DMS153 treated with DMSO at 0.1 percent for 48 hours (cell line): ENCODE results near the gene RPS6KA4.
A peak's percentile ranks its signal among the peaks of the same experiment; 100 is the strongest.

Experiments used
- DNase-seq: peaks from one replicate; lab custom pipeline; 2025; ENCODE audit not compliant: unreplicated experiment; lab: John Stamatoyannopoulos, UW

The RPS6KA4 gene

DNA sequence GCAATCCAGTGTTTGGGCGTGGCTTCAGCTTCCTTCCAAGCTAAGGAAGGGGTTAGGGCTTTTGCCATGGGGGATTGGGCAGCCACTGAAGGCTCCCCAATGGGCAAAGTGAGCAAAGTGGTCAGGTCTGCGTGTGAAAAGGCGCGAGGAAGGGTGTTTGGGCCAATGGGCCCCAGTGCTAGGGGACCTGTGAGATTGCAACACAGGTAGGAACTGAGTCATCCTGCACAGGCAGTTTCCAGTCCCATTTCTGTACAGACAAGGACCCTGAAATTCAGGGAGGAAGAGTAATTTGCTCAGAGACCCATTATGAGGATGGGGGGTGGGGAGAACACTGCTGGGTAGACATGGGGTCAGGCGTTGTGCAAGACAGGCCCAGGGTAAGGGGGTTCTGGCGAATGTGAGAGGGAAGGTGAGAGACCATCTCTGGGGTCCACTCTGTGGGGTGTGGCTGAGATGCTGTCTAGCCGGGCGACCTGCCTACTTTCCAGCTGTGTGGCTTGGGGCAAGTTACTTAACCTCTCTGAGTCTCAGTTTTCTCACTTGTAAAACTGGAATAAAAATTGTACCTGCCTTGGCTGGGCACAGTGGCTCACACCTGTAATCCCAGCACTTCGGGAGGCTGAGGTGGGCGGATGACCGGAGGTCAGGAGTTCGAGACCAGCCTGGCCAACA, 11.6 kb upstream of the RPS6KA4 start:
- no peak for DNase-seq

DNA sequence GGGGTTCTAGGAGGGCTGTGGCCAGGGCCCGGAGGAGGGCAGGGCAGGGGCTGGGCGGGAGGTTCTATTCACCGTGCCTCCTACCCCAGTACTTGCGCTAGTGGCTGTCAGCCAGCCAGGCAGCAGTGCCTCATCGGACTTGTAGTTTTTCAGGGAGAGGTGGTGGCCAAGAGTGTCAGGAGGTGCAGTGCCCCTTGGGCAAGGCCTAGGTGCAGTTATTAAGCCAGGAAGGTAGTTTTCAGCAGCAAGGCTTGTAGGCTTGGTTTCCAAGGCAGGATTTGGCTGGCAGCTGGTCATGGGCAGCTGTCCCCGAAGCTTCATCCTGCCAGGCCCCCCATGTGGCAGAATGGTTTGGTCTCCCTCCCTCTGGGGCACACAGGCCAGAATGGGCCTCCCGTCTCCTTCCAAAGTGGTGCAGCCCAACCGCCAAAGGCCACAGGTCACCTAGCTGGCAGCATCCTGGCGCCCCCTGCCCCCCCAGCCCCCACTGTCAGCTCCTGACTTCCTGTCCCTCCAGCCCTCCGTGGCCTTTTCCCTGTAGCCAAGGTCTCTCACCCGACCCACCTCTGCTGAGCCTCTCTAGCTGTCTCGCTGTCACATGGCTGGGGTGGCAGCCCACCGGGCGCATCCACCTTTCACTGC, 10.5 kb upstream of the RPS6KA4 start:
- DNase-seq: no peak

DNA sequence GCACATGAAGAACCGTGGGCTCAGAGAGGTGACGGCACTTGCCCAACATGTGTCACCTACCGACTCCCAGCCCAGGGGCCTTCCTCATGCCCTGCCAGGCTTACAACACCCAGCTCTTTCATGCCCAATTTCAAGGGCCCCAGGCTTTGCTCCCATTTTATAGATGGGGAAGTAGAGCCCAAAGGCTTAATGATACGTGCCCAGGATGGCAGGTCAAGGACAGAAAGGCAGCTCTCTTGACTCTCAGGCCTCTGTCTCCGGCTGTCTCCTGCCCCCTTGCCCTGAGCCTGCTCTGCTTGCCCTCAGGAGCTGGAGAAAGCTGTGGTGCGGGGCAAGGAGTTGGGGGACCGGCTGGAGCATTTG, 10.0 kb upstream of the RPS6KA4 start:
- DNase-seq: no peak

DNA sequence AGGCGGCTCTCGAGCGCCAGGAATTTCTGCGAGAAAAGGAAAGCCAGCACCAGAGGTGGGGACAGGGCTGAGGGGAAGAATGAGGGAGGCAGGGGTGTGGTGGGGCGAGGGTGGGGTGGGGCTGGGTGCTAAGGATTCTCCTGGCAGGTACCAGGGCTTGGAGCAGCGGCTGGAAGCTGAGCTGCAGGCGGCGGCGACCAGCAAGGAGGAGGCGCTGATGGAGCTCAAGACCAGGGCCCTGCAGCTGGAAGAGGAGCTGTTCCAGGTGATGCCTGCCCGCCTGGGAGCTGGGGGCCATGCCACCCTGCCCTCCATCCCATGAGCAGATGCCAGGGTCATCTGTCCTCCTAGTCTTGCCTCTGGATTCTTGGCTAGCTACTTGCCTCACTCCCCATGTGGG, 9.6 kb upstream of the RPS6KA4 start:
- DNase-seq: no peak

DNA sequence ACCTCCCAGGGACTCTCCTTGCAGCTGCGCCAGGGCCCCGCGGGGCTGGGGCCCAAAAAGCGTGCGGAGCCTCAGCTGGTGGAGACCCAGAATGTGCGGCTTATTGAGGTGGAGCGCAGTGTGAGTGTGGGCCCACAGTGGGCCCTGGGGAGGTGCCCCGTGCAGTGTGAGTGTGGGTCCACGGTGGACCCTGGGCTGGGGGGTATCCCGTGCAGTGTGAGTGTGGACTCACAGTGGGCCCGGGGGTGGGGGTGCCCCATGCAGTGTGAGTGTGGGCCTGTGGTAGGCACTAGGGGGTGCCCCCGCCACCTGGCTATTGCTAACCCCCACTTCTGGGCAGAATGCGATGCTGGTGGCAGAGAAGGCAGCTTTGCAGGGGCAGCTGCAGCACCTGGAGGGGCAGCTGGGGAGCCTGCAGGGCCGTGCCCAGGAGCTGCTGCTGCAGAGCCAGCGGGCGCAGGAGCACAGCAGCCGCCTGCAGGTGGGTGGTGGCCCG, 7.8 kb upstream of the RPS6KA4 start:
- DNase-seq: no peak

DNA sequence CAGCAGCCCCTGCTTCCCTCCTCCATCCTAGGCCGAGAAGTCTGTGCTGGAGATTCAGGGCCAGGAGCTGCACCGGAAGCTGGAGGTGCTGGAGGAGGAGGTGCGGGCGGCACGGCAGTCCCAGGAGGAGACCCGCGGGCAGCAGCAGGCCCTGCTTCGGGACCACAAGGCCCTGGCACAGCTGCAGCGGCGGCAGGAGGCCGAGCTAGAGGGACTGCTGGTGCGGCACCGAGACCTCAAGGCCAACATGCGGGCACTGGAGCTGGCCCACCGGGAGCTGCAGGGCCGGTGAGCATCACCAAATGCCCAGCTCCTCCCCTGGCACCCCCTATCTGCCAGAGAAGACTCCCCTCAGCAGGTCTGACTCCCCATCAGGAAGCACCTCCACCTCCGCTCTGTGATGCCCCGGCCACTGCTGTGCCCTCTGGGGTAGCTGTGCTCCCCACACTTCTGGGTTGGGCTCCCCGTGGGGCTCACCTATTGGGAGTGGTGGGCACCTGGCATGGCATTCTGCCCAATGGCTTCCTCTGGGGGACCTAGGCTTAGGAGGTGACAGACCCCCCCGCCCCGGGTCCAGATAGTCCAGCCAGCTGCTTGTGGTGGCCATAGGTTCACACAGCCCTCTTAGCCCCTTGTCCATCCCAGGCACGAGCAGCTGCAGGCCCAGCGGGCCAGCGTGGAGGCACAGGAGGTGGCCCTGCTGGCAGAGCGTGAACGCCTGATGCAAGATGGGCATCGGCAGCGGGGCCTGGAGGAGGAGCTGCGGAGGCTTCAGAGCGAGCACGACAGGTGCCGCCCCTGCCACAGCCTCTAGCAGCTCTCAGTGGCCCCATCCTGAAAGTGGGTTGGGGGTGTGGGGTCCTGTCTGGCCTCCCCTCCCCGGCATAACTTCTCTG, 6.6 kb upstream of the RPS6KA4 start:
- DNase-seq: no peak

DNA sequence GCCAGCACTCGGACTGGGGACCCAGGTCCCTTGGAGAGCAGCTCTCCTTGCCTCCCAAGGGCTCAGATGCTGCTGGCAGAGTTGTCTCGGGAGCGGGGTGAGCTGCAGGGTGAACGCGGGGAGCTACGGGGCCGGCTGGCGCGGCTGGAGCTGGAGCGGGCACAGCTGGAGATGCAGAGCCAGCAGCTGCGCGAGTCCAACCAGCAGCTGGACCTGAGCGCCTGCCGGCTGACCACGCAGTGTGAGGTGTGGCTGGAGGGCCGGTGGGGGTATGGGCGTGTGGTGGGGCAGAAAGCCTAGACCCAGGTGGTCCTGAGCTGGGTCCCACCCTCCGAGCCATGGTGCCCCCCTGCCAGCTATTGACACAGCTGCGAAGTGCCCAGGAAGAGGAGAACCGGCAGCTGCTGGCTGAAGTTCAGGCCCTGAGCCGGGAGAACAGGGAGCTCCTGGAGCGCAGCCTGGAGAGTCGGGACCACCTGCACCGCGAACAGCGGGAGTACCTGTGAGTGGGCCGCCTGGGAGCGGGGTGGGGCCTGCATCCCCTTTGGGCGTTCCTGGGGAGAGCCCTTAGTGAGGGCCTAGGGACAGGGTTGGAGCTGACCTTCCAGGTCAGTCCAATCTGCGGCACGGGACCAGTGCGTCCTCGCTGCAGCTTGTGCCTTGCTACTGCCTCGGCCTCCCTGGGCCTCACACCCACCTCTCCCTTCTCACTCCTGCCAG, 5.8 kb upstream of the RPS6KA4 start:
- DNase-seq: no peak

DNA sequence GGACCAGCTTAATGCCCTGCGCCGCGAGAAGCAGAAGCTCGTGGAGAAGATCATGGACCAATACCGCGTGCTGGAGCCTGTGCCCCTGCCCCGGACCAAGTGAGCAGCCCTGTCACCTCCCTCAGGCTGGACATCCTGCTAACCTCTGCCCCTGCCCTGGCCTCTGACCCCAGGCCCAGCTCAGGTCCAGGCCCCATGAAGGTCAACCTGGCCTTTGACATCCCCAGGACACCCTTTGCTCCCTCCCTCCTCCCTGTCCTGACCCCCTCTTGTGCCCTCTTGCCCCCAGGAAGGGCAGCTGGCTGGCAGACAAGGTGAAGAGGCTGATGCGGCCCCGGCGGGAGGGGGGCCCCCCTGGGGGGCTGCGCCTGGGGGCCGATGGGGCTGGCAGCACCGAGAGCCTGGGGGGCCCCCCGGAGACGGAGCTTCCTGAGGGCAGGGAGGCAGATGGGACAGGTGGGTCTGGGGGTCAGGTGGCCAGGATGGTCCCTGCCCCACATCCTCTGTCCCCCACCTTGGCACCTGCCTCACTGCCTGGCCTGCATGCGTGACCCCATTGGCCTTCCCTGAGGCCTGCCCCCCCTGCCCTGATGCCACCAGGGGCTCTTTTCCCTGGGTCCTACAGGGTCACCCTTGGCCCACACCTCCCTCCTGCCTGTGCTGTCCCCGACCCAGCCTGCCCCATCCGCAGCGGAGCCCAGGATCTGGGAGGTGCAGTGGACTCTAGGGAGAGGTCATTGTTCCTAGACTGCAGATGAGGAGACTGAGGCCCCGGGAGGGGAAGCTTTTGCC, 5.1 kb upstream of the RPS6KA4 start:
- no peak for DNase-seq

DNA sequence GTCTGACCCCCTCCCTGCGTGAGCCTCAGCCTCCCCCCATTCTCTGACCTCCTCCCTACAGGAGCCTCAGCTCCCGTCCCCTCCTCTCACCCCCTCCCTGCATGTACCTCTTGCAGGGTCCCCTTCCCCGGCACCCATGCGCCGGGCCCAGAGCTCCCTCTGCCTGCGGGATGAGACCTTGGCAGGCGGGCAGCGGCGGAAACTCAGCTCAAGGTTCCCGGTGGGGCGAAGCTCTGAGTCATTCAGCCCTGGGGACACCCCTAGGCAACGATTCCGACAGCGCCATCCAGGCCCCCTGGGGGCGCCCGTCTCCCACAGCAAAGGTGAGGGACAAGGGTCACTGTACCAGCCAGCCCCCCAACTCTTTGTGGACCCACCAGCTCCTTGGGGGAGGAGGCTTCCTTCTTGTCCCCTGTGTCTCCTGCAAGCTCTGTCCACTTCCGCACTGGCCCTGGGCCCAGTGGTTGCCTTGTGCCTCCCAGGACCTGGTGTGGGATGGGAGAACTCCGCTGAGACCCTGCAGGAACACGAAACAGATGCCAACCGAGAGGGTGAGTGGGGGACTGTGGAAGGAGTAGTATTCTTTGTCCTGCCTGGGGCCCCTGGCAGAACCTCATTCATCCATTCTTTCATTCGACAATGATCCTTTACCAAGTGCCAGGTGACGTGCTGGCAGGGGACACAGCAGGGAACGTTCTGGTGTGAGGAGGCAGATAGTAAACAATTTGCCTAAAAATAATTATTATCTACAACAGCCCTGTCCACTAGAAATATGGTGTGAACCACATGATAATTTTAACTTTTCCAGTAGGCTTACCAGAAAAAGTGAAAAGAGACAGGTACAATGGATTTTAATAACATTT, 3.7 kb upstream of the RPS6KA4 start:
- peak; percentile 75 for DNase-seq

DNA sequence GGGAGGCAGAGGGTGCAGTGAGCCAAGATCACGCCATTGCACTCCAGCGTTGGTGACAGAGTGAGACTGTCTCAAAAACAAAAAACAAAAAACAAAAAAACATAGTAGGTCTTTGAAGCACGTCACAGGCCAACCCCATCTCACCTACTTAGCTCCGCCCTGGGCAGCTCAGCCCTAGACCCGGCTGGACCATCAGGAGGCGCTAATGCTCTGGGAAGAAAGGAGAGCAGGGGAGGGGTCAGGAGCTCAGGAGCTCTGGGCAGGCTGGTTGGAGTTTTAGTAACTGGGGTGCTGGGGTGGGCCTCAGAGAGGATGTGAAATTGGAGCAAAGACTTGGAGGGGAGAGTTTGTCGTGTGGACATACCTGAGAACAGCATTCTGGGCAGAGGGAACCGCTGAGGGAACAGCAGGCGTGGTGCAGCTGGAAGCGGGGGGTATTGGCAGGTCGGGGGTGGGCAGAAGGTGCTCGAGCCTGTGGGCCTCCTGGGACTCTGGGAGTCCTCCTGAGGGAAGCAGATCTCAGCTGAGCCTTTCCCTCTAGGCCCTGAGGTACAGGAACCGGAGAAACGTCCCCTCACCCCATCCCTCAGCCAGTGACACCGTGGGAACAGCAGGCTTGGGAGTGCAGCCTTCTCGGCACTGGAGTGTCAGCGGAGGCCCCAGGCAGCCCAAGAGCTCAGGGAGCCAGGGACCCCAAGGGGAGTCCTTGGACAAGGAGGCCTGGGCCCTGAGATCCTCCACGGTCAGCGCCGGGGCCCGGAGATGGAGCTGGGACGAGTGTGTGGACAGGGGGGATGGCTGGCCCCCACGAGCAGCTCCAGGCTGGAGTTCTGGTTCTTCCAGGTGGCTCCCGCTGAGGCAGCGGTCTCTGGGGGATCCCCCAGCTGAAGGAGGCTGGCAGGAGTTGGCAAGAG, 2.2 kb upstream of the RPS6KA4 start:
- peak; percentile 13 for DNase-seq

DNA sequence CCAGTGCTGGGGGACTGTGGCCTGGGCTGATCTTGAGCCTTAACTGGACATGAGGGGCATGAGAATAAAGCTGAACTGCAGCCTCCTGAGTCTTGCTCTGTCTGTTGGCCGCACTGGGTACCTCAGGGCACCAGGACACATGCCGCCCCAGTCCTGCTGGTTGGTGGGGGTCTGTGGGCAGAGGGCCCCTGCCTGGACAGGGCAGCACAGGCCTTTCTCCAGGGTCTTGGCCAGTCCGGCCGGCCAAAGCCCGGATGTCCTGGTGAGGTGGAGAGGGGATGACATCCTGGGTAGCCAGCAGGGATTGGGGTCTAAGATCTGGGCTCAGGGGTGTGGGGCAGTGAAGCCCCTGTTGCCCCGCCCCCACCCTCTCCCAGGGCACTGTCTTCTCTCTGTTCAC, 1.5 kb upstream of the RPS6KA4 start:
- no peak for DNase-seq

DNA sequence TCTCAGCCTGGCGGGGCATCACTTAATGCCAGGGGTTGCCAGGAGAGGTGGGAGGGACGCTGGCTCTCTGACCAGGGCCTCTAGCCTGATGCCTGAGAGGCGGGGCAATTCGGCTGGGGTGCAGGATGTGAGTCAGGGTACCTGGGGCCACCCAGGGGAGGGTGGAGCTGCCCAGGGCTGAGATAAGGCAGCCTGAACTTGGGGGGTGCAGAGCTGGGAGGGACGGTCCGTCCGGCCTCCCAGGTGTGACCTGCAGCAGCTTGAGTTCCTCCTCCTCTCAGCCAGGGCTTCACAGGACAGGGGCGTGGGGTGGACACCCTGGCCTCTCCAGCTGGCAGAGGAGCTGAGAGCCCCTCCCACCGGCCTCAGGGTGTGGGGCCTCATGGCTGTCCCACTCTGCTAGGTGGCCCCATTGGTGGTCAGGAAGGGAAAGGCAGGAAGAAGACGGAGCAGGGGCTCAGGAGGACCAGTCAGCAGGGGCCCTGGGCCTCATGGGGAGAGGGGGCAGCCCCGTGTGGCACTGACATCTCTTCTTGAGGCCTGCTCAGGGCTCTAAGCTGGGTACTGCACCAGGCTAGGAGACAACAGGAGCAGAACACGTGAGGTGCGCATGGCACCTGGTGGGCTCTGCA, 942 bp upstream of the RPS6KA4 start:
- no peak for DNase-seq

DNA sequence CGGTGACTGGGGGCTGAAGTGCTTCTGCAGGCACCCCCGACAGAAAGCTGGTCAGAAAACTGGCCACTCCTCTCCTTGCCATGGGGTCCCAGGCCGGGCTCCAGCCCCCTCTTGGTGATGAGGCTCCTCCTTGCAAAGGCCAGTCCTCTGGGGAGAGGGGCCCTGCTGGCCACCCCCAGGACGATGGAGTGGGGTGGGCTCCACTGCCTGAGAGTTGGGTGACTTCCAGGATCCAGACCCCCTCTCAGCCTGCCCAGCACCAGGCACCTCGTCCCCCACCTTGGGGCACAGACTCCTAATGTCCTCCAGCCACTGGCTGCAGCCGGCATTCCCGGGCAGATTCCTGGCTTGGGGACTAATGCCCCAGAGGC, 441 bp upstream of the RPS6KA4 start:
- DNase-seq: no peak

DNA sequence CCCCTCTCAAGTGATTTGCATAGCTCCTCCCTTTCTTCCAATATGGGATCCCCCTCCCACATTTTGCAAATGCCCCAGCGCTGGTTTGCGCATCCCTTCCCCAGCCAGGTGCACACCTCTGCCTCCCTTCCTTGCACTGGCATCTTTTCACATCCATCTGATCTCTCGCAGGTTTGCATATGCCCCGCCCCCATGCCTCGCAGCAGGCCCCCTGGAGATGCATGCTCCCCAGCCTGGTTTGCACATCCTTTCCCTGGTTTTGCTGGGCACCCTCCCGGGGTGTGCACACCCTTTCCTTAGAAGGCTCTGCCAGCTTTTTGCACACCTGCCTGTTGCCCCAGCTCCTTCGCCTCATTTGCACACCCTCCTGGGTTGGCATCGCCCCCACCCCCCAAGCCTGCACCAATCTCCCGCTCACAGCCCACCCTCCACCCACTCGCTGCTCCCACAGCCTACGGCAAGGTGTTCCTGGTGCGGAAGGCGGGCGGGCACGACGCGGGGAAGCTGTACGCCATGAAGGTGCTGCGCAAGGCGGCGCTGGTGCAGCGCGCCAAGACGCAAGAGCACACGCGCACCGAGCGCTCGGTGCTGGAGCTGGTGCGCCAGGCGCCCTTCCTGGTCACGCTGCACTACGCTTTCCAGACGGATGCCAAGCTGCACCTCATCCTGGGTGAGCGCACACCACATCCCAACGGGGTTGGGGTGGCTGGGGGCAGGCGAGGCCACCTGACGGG, 917 bp downstream of the RPS6KA4 start:
- no peak for DNase-seq

DNA sequence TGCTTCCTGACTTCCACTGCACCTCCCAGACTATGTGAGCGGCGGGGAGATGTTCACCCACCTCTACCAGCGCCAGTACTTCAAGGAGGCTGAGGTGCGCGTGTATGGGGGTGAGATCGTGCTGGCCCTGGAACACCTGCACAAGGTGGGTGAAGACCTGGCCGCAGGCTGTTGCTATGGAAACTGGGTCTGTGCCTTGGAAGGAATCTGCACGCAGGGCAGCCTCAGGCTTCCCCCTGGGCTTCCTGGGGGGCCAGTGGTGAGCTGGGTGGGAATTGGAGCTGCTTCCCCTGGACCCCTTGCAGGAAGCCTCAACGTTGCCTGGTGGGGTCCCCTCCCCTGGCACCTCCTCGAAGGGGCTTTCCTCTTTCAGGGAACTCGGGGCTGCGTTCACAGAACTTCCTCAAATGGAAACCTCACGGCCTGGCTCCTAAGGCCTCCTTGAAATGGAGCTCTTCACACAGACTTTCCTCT, 1.5 kb downstream of the RPS6KA4 start:
- no peak for DNase-seq

DNA sequence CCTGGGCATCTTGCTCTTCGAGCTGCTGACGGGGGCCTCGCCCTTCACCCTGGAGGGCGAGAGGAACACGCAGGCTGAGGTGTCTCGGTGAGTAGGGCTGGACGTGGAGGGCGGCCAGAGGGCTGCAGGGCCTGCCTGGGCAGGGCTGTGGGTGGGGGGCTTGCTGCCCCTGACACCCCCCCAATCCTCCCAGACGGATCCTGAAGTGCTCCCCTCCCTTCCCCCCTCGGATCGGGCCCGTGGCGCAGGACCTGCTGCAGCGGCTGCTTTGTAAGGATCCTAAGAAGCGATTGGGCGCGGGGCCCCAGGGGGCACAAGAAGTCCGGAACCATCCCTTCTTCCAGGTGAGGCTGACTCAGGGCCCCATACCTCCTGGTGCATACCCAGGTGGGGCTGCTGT, 2.7 kb downstream of the RPS6KA4 start:
- DNase-seq: no peak

DNA sequence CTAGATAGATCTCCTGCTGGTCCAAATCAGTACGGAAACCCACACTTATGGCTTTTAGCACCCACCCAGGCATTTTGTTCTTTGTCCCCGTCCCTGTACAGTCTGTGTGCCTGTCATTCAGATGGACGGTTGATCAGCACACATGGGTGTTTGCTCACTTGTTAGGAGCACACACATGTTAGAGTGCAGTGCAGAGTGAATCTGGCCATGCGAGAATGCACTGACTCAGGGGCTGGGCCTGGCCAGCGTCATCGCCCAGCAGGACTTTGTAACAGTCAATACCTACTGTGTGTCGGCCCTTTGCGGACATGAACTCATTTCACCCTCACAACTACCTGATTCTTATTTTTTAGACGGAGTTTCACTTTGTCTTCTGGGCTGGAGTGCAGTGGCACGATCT, 3.4 kb downstream of the RPS6KA4 start:
- no peak for DNase-seq
